Ovary (tissue), 9 donors: Measurements from ENCODE around the gene HDAC9. TPM values are rescaled to one million over a fixed set of nuclear protein-coding genes. Genes with fewer than 3 reads are reported as not detected.

Experiments
- DNase-seq, 5 donors: peaks; one replicate each; pipeline ENCODE4 v3.0.0-alpha.2; 2019 to 2020
- H3K27ac ChIP-seq, 2 donors: fragments of 200-600 bp; one replicate each; pipeline versions ENCODE4 v1.5.1 to v1.8.0; 2019 to 2022
- H3K27me3 ChIP-seq: fragments of 200-600 bp; one replicate; pipeline ENCODE4 v1.8.0; 2022
- H3K36me3 ChIP-seq: fragments of 200-600 bp; sonication (generic); one replicate; pipeline ENCODE4 v1.5.1; 2019
- H3K4me1 ChIP-seq: one replicate; pipeline ENCODE4 v1.8.1; 2013; ENCODE audit warnings: mild to moderate bottlenecking, moderate library complexity; ENCODE audit not compliant: insufficient read depth
- H3K4me3 ChIP-seq: fragments of 200-600 bp; sonication (generic); one replicate; pipeline ENCODE4 v1.5.1; 2017
- H3K9me3 ChIP-seq, 2 donors: fragments of 200-600 bp in 1 of 2; sonication (generic) in 1 of 2; one replicate each; pipeline versions ENCODE4 v1.5.1 to v1.8.1; 2013 to 2019; ENCODE audit warnings: mild to moderate bottlenecking in 1 of 2, moderate library complexity in 1 of 2
- CTCF ChIP-seq, 3 donors: fragments of 450-650 bp in 2 of 3; fragments of 200-600 bp in 1 of 3; IDR thresholded peaks; one replicate each; pipeline versions ENCODE4 v1.5.1 to v1.8.0; 2016 to 2022; ENCODE audit warnings: antibody characterized with exemption in 3 of 3, mild to moderate bottlenecking in 1 of 3
- EP300 ChIP-seq: sonication (generic); formaldehyde crosslinking; IDR thresholded peaks from one replicate; pipeline ENCODE4 v1.6.1; 2017; ENCODE audit warnings: antibody characterized with exemption
- POLR2A ChIP-seq: fragments of 450-650 bp; IDR thresholded peaks from one replicate; pipeline ENCODE4 v1.6.1; 2017; ENCODE audit warnings: antibody characterized with exemption, mild to moderate bottlenecking, moderate library complexity
- WGBS, 3 donors: extraction: QIAGEN DNeasy Blood & Tissue Kit in 1 of 3; methylation state at CpG; one replicate each; pipeline versions ENCODE4 v1.1.5 to v1.1.7; 2013 to 2017; 5-methylcytosine and 5-hydroxymethylcytosine counted together
- intact Hi-C, 4 donors: fragments of 100-400 bp; cut with DNase I; formaldehyde crosslinking; loops; one replicate each; pipeline versions ENCODE4 v1.11.0 to v1.15.1; 2022 to 2023
- polyA plus RNA-seq, 2 donors: library from polyadenylated mRNA; stranded (reverse); fragments of 200-250 nt in 1 of 2; fragments of 350-450 nt in 1 of 2; fragmentation: Illumina TruSeq in 1 of 2; extraction: RNeasy Lipid Tissue Mini Kit (QIAGEN cat#74804) in 1 of 2; gene quantifications; one replicate each; pipeline ENCODE4 v1.2.3, GENCODE V29; 2013 to 2014
- total RNA-seq, 7 donors: library from RNA; depleted of rRNA in 2 of 7; stranded (reverse); fragments of >200 nt in 2 of 7; fragmentation: NEBNext Ultra II Directional in 3 of 7; extraction: Animal tissue kit (Norgen Biotek cat#: 25700) in 3 of 7; gene quantifications; one replicate each; pipeline versions ENCODE4 v1.1.0 to v1.2.4, GENCODE V29; 2016 to 2023
- donor health status: DM: no; HTN: no; CAD: no; lungs with moderate emphysema.
- donor health status: DM: no; HTN: no; CAD: no.
- donor health status: Bipolar disorder and iron deficiency.
- donor health status: DM: yes; HTN: yes; CAD: no.
- donor health status: DM: no; HTN: no; CAD: no.
- donor health status: DM: yes; HTN: yes; CAD: no.

Gene HDAC9
- total and polyA plus RNA-seq, 9 donors: 1.7 to 22.3 (median 6.0) TPM

- no peaks in the 10 kb centered on the region for H3K27me3 ChIP-seq
- 78 to 87% (median 80%) methylated on average over 4 of the region's 4 CpGs for WGBS, 3 donors
- H3K4me1 ChIP-seq: no peaks in the 10 kb centered on the region
- no peak overlapping the region for H3K27ac ChIP-seq
- intact Hi-C loops: no loop called here
- H3K4me3 ChIP-seq: no peak overlapping the region
- no peak for DNase-seq
- TF ChIP-seq POLR2A: no peak
- TF ChIP-seq EP300: no peak
- no peak for TF ChIP-seq CTCF (IDR thresholded peaks at IDR 0.05)
- no peaks in the 10 kb centered on the region for H3K36me3 ChIP-seq
- H3K9me3 ChIP-seq: no peaks in the 10 kb centered on the region
Observed at GRCh38 chr7:18755793-18756192, 260.2 kb downstream of the HDAC9 start.

- no peak overlapping the region for H3K4me3 ChIP-seq
- no peaks in the 10 kb centered on the region for H3K4me1 ChIP-seq
- no peak for DNase-seq
- H3K9me3 ChIP-seq: no peaks in the 10 kb centered on the region
- no peaks in the 10 kb centered on the region for H3K36me3 ChIP-seq
- WGBS, 3 donors: 79 to 83% (median 80%) methylated on average over 6 of the region's 6 CpGs
- TF ChIP-seq POLR2A: no peak
- H3K27me3 ChIP-seq: no peaks in the 10 kb centered on the region
- no peak overlapping the region for H3K27ac ChIP-seq
- intact Hi-C loops: no loop called here
Observed at GRCh38 chr7:18756378-18757050, 261.0 kb downstream of the HDAC9 start.

- intact Hi-C loops: no loop called here
- 76 to 90% (median 85%) methylated on average over 5 of the region's 5 CpGs for WGBS, 3 donors
Observed at GRCh38 chr7:18760046-18760445, 264.5 kb downstream of the HDAC9 start.

GRCh38 chr7:18760631-18761445, 265.3 kb downstream of the HDAC9 start:
- no peak overlapping the region for H3K4me3 ChIP-seq
- H3K9me3 ChIP-seq: no peaks in the 10 kb centered on the region
- DNase-seq: no peak
- WGBS, 3 donors: 67 to 73% (median 72%) methylated on average over 7 of the region's 7 CpGs
- H3K4me1 ChIP-seq: no peaks in the 10 kb centered on the region
- no peak overlapping the region for H3K27ac ChIP-seq
- intact Hi-C loops: no loop called here
- no peaks in the 10 kb centered on the region for H3K36me3 ChIP-seq
- no peak for TF ChIP-seq EP300
- no peak for TF ChIP-seq CTCF (IDR thresholded peaks at IDR 0.05)
- TF ChIP-seq POLR2A: no peak
- H3K27me3 ChIP-seq: no peaks in the 10 kb centered on the region

More at GRCh38 chr7:18760046-18760445, 264.5 kb downstream of the HDAC9 start:
- Histone ChIP-seq H3K27me3 (no peaks in the 10 kb centered on the region), H3K4me1 (no peaks in the 10 kb centered on the region), H3K27ac (no peak overlapping the region), H3K9me3 (no peaks in the 10 kb centered on the region), H3K4me3 (no peak overlapping the region), H3K36me3 (no peaks in the 10 kb centered on the region)
- no peak for TF ChIP-seq POLR2A
- no peak for TF ChIP-seq EP300
- no peak for TF ChIP-seq CTCF (IDR thresholded peaks at IDR 0.05)
- DNase-seq: no peak

- H3K4me1 ChIP-seq: no peaks in the 10 kb centered on the region
- TF ChIP-seq CTCF (IDR thresholded peaks at IDR 0.05) (no peak), POLR2A (no peak), EP300 (no peak)
- H3K27ac ChIP-seq: no peak overlapping the region
- WGBS, 3 donors: 5 to 11% (median 8%) methylated on average over 3 of the region's 3 CpGs
- H3K9me3 ChIP-seq: no peaks in the 10 kb centered on the region
- H3K4me3 ChIP-seq: no peak overlapping the region
- no peak for DNase-seq
- intact Hi-C loops: no loop called here
- no peaks in the 10 kb centered on the region for H3K27me3 ChIP-seq
- H3K36me3 ChIP-seq: no peaks in the 10 kb centered on the region
Observed at GRCh38 chr7:18762189-18762588, 266.6 kb downstream of the HDAC9 start.
